HepG2 (cell line): ENCODE measurements around the gene SEPTIN2. TPM values are rescaled to one million over a fixed set of nuclear protein-coding genes. Genes with fewer than 3 reads are reported as not detected.
A peak's percentile ranks its signal among the peaks of the same experiment; 100 is the strongest.

ENCODE experiments used
- ATAC-seq: fragments of 200-7000 bp; cut with Tn5 transposase; 3 replicates; pipeline ENCODE4 v1.9.1; 2020; ENCODE audit warnings: mild to moderate bottlenecking, moderate library complexity
- BruUV-seq: library from RNA; stranded (reverse); fragments of 400-500 nt; replicated peaks from 2 replicates; lab custom pipeline; 2021; lab: Mats Ljungman, UMichigan
- CTCF ChIA-PET: fragments of 300-600 bp; formaldehyde crosslinking; extraction: SDS; loops from one replicate; lab custom pipeline; 2021; ENCODE audit warnings: low total read pairs, inconsistent platforms, low intra/inter-chr PET ratio; lab: Yijun Ruan, JAX
- POLR2A ChIA-PET: fragments of 350-600 bp; sonication (Branson Sonifier 250); formaldehyde crosslinking; loops from one replicate; lab custom pipeline; 2020; ENCODE audit warnings: antibody characterized with exemption, inconsistent platforms; lab: Yijun Ruan, JAX
- DNase-seq: peaks from one replicate; pipeline ENCODE4 v3.0.0-alpha.2; 2015; ENCODE audit warnings: low spot score
- FAIRE-seq: peaks from 3 replicates; lab custom pipeline; 2011; peaks lifted over from hg19 to GRCh38; lab: Jason Lieb, UNC
- H2AFZ ChIP-seq: one replicate; pipeline ENCODE4 v1.6.1; 2011; ENCODE audit warnings: low read length, inconsistent platforms
- H3K27ac ChIP-seq: fragments of 300-600 bp; 3 replicates; pipeline ENCODE4 v1.8.0; 2011; ENCODE audit warnings: mixed run types, mild to moderate bottlenecking, mixed read lengths, low read length, inconsistent platforms; ENCODE audit not compliant: insufficient read depth; ENCODE audit errors: extremely low read length
- H3K27me3 ChIP-seq, 2 experiments: fragments of 200-600 bp in 1 of 2; 2 replicates in 1 of 2; 3 replicates in 1 of 2; pipeline versions ENCODE4 v1.6.0 to v1.8.0; 2011; ENCODE audit warnings: low read length in 2 of 2, mild to moderate bottlenecking in 2 of 2, moderate library complexity in 2 of 2, inconsistent platforms in 1 of 2; ENCODE audit not compliant: insufficient read depth in 2 of 2, control insufficient read depth in 1 of 2
- H3K36me3 ChIP-seq, 2 experiments: fragments of 200-600 bp in 1 of 2; replicated peaks in 1 of 2; 2 replicates in 1 of 2; 3 replicates in 1 of 2; pipeline versions ENCODE4 v1.5.1 to v1.8.0; 2011; ENCODE audit warnings: low read length in 2 of 2, inconsistent platforms in 1 of 2; ENCODE audit not compliant: insufficient read depth in 2 of 2, control insufficient read depth in 1 of 2
- H3K4me1 ChIP-seq: 2 replicates; pipeline ENCODE4 v1.5.1; 2012; ENCODE audit warnings: low read length, inconsistent platforms; ENCODE audit not compliant: insufficient read depth
- H3K4me2 ChIP-seq: 2 replicates; pipeline ENCODE4 v1.6.0; 2011; ENCODE audit warnings: low read depth, low read length, inconsistent platforms
- H3K4me3 ChIP-seq, 3 experiments: fragments of 200-600 bp in 1 of 3; sonication (generic), shearing (Covaris generic) in 1 of 3; replicated peaks in 1 of 3; 2 replicates each; pipeline ENCODE4 v1.5.1; 2011 to 2016; ENCODE audit warnings: low read length in 3 of 3, inconsistent platforms in 2 of 3, low read depth in 2 of 3, mild to moderate bottlenecking in 2 of 3, control low read depth in 1 of 3, mixed read lengths in 1 of 3; ENCODE audit not compliant: insufficient read depth in 1 of 3
- H3K79me2 ChIP-seq: one replicate; pipeline ENCODE4 v1.6.1; 2011; ENCODE audit warnings: low read length, inconsistent platforms; ENCODE audit not compliant: insufficient read depth
- H3K9ac ChIP-seq: 2 replicates; pipeline ENCODE4 v1.6.0; 2011; ENCODE audit warnings: mild to moderate bottlenecking, low read depth, low read length, inconsistent platforms; ENCODE audit not compliant: insufficient read depth
- H3K9me3 ChIP-seq: 2 replicates; pipeline ENCODE4 v1.5.1; 2012; ENCODE audit warnings: mild to moderate bottlenecking, low read length
- H4K20me1 ChIP-seq: 2 replicates; pipeline ENCODE4 v1.6.0; 2011; ENCODE audit warnings: inconsistent platforms, mild to moderate bottlenecking, low read length, moderate library complexity; ENCODE audit not compliant: insufficient read depth
- RAD51 ChIP-seq: fragments of 450-650 bp; IDR thresholded peaks from 2 replicates; pipeline ENCODE4 v1.6.1; 2016; ENCODE audit warnings: borderline replicate concordance
- ZNF124 ChIP-seq: sonication (generic); formaldehyde crosslinking; IDR thresholded peaks from 2 replicates; pipeline ENCODE4 v1.4.0; 2020; ENCODE audit warnings: missing genetic modification reagents
- ZNF256 ChIP-seq: sonication (generic); formaldehyde crosslinking; conservative IDR thresholded peaks from 2 replicates; pipeline ENCODE4 v1.4.0; 2020; ENCODE audit warnings: missing genetic modification reagents
- ZNF292 ChIP-seq: sonication (generic); formaldehyde crosslinking; IDR thresholded peaks from 2 replicates; pipeline ENCODE4 v1.8.1; 2022; ENCODE audit warnings: mild to moderate bottlenecking, low read depth, missing genetic modification reagents, borderline replicate concordance
- ZNF550 ChIP-seq: sonication (generic); formaldehyde crosslinking; IDR thresholded peaks from 2 replicates; pipeline ENCODE4 v1.4.0; 2020; ENCODE audit warnings: mild to moderate bottlenecking, missing genetic modification reagents, borderline replicate concordance
- ZNF749 ChIP-seq: sonication (generic); formaldehyde crosslinking; IDR thresholded peaks from 2 replicates; pipeline ENCODE4 v1.8.0; 2022; ENCODE audit warnings: mild to moderate bottlenecking, missing genetic modification reagents, moderate library complexity, borderline replicate concordance
- WGBS: methylation state at CpG from one replicate; pipeline ENCODE4 v1.1.6; 2017; ENCODE audit warnings: low lambda C conversion rate; 5-methylcytosine and 5-hydroxymethylcytosine counted together
- in situ Hi-C: cut with HindIII; loops from 2 replicates; pipeline ENCODE4 v1.10.0; 2017; ENCODE audit warnings: low pct_unique_long_range_greater_than_20kb; ENCODE audit not compliant: extremely low pct_ligation_motif_present
- intact Hi-C: fragments of 100-400 bp; cut with micrococcal nuclease; formaldehyde crosslinking; loops from one replicate; pipeline ENCODE4 v1.10.0; 2022; ENCODE audit not compliant: unreplicated experiment
- polyA plus RNA-seq, 8 experiments: library from polyadenylated mRNA; depleted of rRNA in 3 of 8; stranded (reverse) in 7 of 8; unstranded in 1 of 8; fragments of >200 nt; fragmentation: Illumina TruSeq in 4 of 8; extraction: Trizol in 4 of 8; gene quantifications; 2 replicates each; pipeline versions ENCODE4 v1.2.1 to v1.2.3, GENCODE V29; 2011 to 2016; ENCODE audit warnings: low read depth in 4 of 8, missing spikeins in 1 of 8, mixed read lengths in 1 of 8; ENCODE audit not compliant: insufficient read depth in 1 of 8
- total RNA-seq, 5 experiments: library from RNA; depleted of rRNA; stranded (reverse); fragments of >200 nt; fragmentation: Illumina TruSeq; extraction: Trizol; gene quantifications; 2 replicates each; pipeline ENCODE4 v1.2.3, GENCODE V29; 2016; ENCODE audit warnings: low read depth in 1 of 5
- TF ChIP-seq, protein P1 (sequence below): sonication (generic); formaldehyde crosslinking; IDR thresholded peaks from 2 replicates; pipeline ENCODE4 v1.4.0; 2020; ENCODE audit warnings: mild to moderate bottlenecking, missing genetic modification reagents, borderline replicate concordance
- TF ChIP-seq, protein P2 (sequence below): sonication (generic); formaldehyde crosslinking; IDR thresholded peaks from 2 replicates; pipeline ENCODE4 v1.4.0; 2020; ENCODE audit warnings: missing genetic modification reagents, borderline replicate concordance
- TF ChIP-seq, protein P3 (sequence below): sonication (generic); formaldehyde crosslinking; IDR thresholded peaks from 2 replicates; pipeline ENCODE4 v1.5.0; 2020; ENCODE audit warnings: missing genetic modification reagents
- TF ChIP-seq, protein P4 (sequence below): sonication (generic); formaldehyde crosslinking; IDR thresholded peaks from 2 replicates; pipeline ENCODE4 v1.5.0; 2020; ENCODE audit warnings: missing genetic modification reagents
- TF ChIP-seq, protein P5 (sequence below): IDR thresholded peaks from 2 replicates; pipeline ENCODE4 v1.6.1; 2018; ENCODE audit warnings: missing genetic modification reagents, mild to moderate bottlenecking, missing compliant biosample characterization
- TF ChIP-seq, protein P6 (sequence below): sonication (generic); formaldehyde crosslinking; IDR thresholded peaks from 2 replicates; pipeline ENCODE4 v1.4.0; 2020; ENCODE audit warnings: missing genetic modification reagents, mild to moderate bottlenecking, borderline replicate concordance

SEPTIN2 gene
- total and polyA plus RNA-seq, 2 of the 13 experiments (the other 11 are each of a cell fraction or from before 2014, with no cell fraction given) = 493 to 733 TPM

DNA sequence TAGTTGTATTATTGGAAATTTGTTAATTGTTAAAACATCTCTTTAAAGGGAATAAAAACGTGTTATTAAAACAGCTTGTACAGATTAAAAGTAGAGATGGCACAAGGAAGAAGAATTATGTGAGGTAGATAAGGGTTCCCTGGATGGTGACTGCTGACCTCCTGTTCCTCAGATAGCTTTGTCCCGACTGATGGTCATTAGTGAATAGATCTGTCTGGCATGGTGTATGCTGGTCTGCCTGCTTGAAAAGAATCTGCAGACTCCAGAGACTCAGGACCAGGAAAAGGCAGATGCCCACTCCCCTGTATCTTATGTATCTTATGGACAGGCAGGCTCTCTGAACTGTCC is 34.8 kb downstream of the SEPTIN2 start:
- no peaks in the 10 kb centered on the region for H3K9me3 ChIP-seq
- ChIA-PET POLR2A (interaction anchor here (0.5 to 4.0 kb wide), 10 partner anchors 8 to 91 kb away, joined by 3 to 55 read pairs (median 5); partner anchors contain the start of genes HDLBP and SEPTIN2), CTCF (no interaction called here)
- H4K20me1 ChIP-seq = peaks cover 31% of the 10 kb centered on the region
- no peak overlapping the region for H3K9ac ChIP-seq
- DNase-seq = no peak
- peak overlapping the region; percentile 74 for H3K4me2 ChIP-seq
- H3K79me2 ChIP-seq = peaks cover 5% of the 10 kb centered on the region
- peaks cover 65% of the 10 kb centered on the region for H3K4me1 ChIP-seq
- ATAC-seq = no peak
- no peak for FAIRE-seq
- in situ Hi-C loops = loop anchor here (5.0 kb wide), 1 partner anchor 33 kb away; the partner anchor contains the start of genes HDLBP and SEPTIN2
- H3K27me3 ChIP-seq = no peaks in the 10 kb centered on the region
- H3K36me3 ChIP-seq = peaks cover 18 to 68% of the 10 kb centered on the region in 2 experiments
- BruUV-seq = no TSS peak
- 6% methylated on average over 2 of the region's 2 CpGs for WGBS
- H2AFZ ChIP-seq = no peak overlapping the region
- intact Hi-C loops = loop anchor here (2.0 to 10.0 kb wide), 3 partner anchors 34 to 154 kb away; partner anchors contain the start of gene STK25
- H3K27ac ChIP-seq = peak overlapping the region; percentile 86
- H3K4me3 ChIP-seq = no peak overlapping the region
- TF ChIP-seq ZNF749 (CRISPR knock-in tag) (no peak), ZNF256 (CRISPR knock-in tag) (no peak), ZNF124 (CRISPR knock-in tag) (no peak), ZNF292 (no peak), RAD51 (no peak), ZNF550 (CRISPR knock-in tag) (no peak)
- TF ChIP-seq, protein P1, sequence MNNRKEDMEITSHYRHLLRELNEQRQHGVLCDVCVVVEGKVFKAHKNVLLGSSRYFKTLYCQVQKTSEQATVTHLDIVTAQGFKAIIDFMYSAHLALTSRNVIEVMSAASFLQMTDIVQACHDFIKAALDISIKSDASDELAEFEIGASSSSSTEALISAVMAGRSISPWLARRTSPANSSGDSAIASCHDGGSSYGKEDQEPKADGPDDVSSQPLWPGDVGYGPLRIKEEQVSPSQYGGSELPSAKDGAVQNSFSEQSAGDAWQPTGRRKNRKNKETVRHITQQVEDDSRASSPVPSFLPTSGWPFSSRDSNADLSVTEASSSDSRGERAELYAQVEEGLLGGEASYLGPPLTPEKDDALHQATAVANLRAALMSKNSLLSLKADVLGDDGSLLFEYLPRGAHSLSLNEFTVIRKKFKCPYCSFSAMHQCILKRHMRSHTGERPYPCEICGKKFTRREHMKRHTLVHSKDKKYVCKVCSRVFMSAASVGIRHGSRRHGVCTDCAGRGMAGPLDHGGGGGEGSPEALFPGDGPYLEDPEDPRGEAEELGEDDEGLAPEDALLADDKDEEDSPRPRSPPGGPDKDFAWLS (CRISPR knock-in tag) = peak; percentile 53; the same call in 1 of the 2 replicates
- TF ChIP-seq, protein P2, sequence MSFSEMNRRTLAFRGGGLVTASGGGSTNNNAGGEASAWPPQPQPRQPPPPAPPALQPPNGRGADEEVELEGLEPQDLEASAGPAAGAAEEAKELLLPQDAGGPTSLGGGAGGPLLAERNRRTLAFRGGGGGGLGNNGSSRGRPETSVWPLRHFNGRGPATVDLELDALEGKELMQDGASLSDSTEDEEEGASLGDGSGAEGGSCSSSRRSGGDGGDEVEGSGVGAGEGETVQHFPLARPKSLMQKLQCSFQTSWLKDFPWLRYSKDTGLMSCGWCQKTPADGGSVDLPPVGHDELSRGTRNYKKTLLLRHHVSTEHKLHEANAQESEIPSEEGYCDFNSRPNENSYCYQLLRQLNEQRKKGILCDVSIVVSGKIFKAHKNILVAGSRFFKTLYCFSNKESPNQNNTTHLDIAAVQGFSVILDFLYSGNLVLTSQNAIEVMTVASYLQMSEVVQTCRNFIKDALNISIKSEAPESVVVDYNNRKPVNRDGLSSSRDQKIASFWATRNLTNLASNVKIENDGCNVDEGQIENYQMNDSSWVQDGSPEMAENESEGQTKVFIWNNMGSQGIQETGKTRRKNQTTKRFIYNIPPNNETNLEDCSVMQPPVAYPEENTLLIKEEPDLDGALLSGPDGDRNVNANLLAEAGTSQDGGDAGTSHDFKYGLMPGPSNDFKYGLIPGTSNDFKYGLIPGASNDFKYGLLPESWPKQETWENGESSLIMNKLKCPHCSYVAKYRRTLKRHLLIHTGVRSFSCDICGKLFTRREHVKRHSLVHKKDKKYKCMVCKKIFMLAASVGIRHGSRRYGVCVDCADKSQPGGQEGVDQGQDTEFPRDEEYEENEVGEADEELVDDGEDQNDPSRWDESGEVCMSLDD (CRISPR knock-in tag) = no peak
- TF ChIP-seq, protein P3, sequence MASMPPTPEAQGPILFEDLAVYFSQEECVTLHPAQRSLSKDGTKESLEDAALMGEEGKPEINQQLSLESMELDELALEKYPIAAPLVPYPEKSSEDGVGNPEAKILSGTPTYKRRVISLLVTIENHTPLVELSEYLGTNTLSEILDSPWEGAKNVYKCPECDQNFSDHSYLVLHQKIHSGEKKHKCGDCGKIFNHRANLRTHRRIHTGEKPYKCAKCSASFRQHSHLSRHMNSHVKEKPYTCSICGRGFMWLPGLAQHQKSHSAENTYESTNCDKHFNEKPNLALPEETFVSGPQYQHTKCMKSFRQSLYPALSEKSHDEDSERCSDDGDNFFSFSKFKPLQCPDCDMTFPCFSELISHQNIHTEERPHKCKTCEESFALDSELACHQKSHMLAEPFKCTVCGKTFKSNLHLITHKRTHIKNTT (CRISPR knock-in tag) = no peak
- TF ChIP-seq, protein P4, sequence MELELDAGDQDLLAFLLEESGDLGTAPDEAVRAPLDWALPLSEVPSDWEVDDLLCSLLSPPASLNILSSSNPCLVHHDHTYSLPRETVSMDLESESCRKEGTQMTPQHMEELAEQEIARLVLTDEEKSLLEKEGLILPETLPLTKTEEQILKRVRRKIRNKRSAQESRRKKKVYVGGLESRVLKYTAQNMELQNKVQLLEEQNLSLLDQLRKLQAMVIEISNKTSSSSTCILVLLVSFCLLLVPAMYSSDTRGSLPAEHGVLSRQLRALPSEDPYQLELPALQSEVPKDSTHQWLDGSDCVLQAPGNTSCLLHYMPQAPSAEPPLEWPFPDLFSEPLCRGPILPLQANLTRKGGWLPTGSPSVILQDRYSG (CRISPR knock-in tag) = 0 out of 2 replicates have a peak, but pooled peaks have one; percentile 52
- TF ChIP-seq, protein P5, sequence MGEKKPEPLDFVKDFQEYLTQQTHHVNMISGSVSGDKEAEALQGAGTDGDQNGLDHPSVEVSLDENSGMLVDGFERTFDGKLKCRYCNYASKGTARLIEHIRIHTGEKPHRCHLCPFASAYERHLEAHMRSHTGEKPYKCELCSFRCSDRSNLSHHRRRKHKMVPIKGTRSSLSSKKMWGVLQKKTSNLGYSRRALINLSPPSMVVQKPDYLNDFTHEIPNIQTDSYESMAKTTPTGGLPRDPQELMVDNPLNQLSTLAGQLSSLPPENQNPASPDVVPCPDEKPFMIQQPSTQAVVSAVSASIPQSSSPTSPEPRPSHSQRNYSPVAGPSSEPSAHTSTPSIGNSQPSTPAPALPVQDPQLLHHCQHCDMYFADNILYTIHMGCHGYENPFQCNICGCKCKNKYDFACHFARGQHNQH (CRISPR knock-in tag) = no peak
- TF ChIP-seq, protein P6, sequence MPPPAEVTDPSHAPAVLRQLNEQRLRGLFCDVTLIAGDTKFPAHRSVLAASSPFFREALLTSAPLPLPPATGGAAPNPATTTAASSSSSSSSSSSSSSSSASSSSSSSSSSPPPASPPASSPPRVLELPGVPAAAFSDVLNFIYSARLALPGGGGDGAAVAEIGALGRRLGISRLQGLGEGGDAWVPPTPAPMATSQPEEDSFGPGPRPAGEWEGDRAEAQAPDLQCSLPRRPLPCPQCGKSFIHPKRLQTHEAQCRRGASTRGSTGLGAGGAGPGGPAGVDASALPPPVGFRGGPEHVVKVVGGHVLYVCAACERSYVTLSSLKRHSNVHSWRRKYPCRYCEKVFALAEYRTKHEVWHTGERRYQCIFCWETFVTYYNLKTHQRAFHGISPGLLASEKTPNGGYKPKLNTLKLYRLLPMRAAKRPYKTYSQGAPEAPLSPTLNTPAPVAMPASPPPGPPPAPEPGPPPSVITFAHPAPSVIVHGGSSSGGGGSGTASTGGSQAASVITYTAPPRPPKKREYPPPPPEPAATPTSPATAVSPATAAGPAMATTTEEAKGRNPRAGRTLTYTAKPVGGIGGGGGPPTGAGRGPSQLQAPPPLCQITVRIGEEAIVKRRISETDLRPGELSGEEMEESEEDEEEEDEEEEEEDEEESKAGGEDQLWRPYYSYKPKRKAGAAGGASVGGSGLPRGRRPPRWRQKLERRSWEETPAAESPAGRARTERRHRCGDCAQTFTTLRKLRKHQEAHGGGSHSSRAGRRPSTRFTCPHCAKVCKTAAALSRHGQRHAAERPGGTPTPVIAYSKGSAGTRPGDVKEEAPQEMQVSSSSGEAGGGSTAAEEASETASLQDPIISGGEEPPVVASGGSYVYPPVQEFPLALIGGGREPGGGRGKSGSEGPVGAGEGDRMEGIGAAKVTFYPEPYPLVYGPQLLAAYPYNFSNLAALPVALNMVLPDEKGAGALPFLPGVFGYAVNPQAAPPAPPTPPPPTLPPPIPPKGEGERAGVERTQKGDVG (CRISPR knock-in tag) = no peak
